GM12878 (cell line): ENCODE results near the gene LRRC55. TPM values are rescaled to one million over a fixed set of nuclear protein-coding genes. Genes with fewer than 3 reads are reported as not detected.

Experiments used
- ATAC-seq: fragments of 200-7000 bp; cut with Tn5 transposase; 3 replicates; pipeline ENCODE4 v1.9.1; 2020; ENCODE audit warnings: mild to moderate bottlenecking, moderate library complexity
- BruUV-seq: library from RNA; stranded (reverse); fragments of 400-500 nt; replicated peaks from 2 replicates; lab custom pipeline; 2021; lab: Mats Ljungman, UMichigan
- CTCF ChIA-PET: fragments of 300-600 bp; sonication (Branson Sonifier 250); formaldehyde crosslinking; extraction: SDS; loops from one replicate; lab custom pipeline; 2021; ENCODE audit warnings: inconsistent platforms; lab: Yijun Ruan, JAX
- POLR2A ChIA-PET: fragments of 350-600 bp; formaldehyde crosslinking; extraction: SDS; loops from one replicate; lab custom pipeline; 2021; ENCODE audit warnings: inconsistent platforms; lab: Charles Lee
- RAD21 ChIA-PET: fragments of 300-600 bp; sonication (Branson Sonifier 250); formaldehyde crosslinking; loops from one replicate; lab custom pipeline; 2023; ENCODE audit warnings: antibody characterized with exemption; ENCODE audit not compliant: unreplicated experiment; lab: Charles Lee
- SMC1A ChIA-PET: fragments of 300-600 bp; sonication (Branson Sonifier 250); formaldehyde crosslinking; loops from one replicate; lab custom pipeline; 2023; ENCODE audit not compliant: unreplicated experiment, uncharacterized antibody; lab: Charles Lee
- DNase-seq: peaks from one replicate; pipeline ENCODE4 v3.0.0-alpha.2; 2011; ENCODE audit warnings: low read depth, low spot score
- FAIRE-seq: peaks from 3 replicates; lab custom pipeline; 2011; peaks lifted over from hg19 to GRCh38; lab: Jason Lieb, UNC
- H2AFZ ChIP-seq: 2 replicates; pipeline ENCODE4 v1.6.0; 2011; ENCODE audit warnings: low read depth, low read length, control low read depth; ENCODE audit not compliant: control insufficient read depth
- H3K27ac ChIP-seq: 2 replicates; pipeline ENCODE4 v1.5.1; 2011; ENCODE audit warnings: control low read depth; ENCODE audit not compliant: control insufficient read depth, insufficient read depth
- H3K27me3 ChIP-seq, 2 experiments: replicated peaks in 1 of 2; 2 replicates each; pipeline versions ENCODE4 v1.6.0 to v1.6.1; 2011; ENCODE audit warnings: low read length in 1 of 2; ENCODE audit not compliant: control insufficient read depth in 2 of 2, insufficient read depth in 2 of 2
- H3K36me3 ChIP-seq, 2 experiments: 2 replicates each; pipeline ENCODE4 v1.5.1; 2011; ENCODE audit warnings: low read length in 1 of 2; ENCODE audit not compliant: control insufficient read depth in 2 of 2, insufficient read depth in 2 of 2
- H3K4me1 ChIP-seq: 2 replicates; pipeline ENCODE4 v1.6.1; 2011; ENCODE audit warnings: mild to moderate bottlenecking, low read length, moderate library complexity, mixed read lengths; ENCODE audit not compliant: control insufficient read depth, insufficient read depth
- H3K4me2 ChIP-seq: 2 replicates; pipeline ENCODE4 v1.6.0; 2011; ENCODE audit warnings: control low read depth; ENCODE audit not compliant: control insufficient read depth, insufficient read depth
- H3K4me3 ChIP-seq: fragments of 200-600 bp; sonication (generic); 2 replicates; pipeline ENCODE4 v1.5.1; 2016
- H3K79me2 ChIP-seq: 2 replicates; pipeline ENCODE4 v1.6.0; 2011; ENCODE audit warnings: low read length; ENCODE audit not compliant: control insufficient read depth, insufficient read depth
- H3K9ac ChIP-seq: 2 replicates; pipeline ENCODE4 v1.8.0; 2011; ENCODE audit warnings: low read length, control low read depth, mixed read lengths; ENCODE audit not compliant: control insufficient read depth, insufficient read depth
- H3K9me3 ChIP-seq: replicated peaks from 3 replicates; pipeline ENCODE4 v1.5.1; 2011; ENCODE audit warnings: mild to moderate bottlenecking, low read length; ENCODE audit not compliant: control insufficient read depth, insufficient read depth
- H4K20me1 ChIP-seq: 2 replicates; pipeline ENCODE4 v1.6.0; 2011; ENCODE audit not compliant: control insufficient read depth, insufficient read depth
- EGR1 ChIP-seq, 2 experiments: IDR thresholded peaks; 1 replicate in 1 of 2; 2 replicates in 1 of 2; pipeline ENCODE4 v1.6.1; 2011 to 2012; ENCODE audit warnings: low read depth in 2 of 2, low read length in 2 of 2, borderline replicate concordance in 1 of 2, mild to moderate bottlenecking in 1 of 2, moderate library complexity in 1 of 2
- EP300 ChIP-seq, 2 experiments: fragments of 150-350 bp in 1 of 2; IDR thresholded peaks; 2 replicates each; pipeline ENCODE4 v1.6.1; 2011 to 2012; ENCODE audit warnings: low read depth in 2 of 2, low read length in 2 of 2, borderline replicate concordance in 1 of 2, improper control_type of control experiment in 1 of 2, inconsistent platforms in 1 of 2; ENCODE audit not compliant: control insufficient read depth in 1 of 2
- MEF2B ChIP-seq: fragments of 450-650 bp; IDR thresholded peaks from 2 replicates; pipeline ENCODE4 v1.6.1; 2018; ENCODE audit warnings: mild to moderate bottlenecking, moderate library complexity; ENCODE audit not compliant: partially characterized antibody, poor library complexity, severe bottlenecking
- MTA2 ChIP-seq: fragments of 450-650 bp; IDR thresholded peaks from 2 replicates; pipeline ENCODE4 v1.6.1; 2016; ENCODE audit warnings: low read depth, mild to moderate bottlenecking, moderate library complexity
- MXI1 ChIP-seq: fragments of 150-350 bp; IDR thresholded peaks from 2 replicates; pipeline ENCODE4 v1.6.1; 2011; ENCODE audit warnings: low read depth, mild to moderate bottlenecking, inconsistent platforms, low read length, improper control_type of control experiment
- MYB ChIP-seq: fragments of 150-350 bp; IDR thresholded peaks from 2 replicates; pipeline ENCODE4 v1.6.1; 2014; ENCODE audit warnings: mild to moderate bottlenecking, low read depth, low read length, borderline replicate concordance
- MYC ChIP-seq: IDR thresholded peaks from 2 replicates; pipeline ENCODE4 v1.6.1; 2011; ENCODE audit warnings: mild to moderate bottlenecking, low read length, moderate library complexity, inconsistent platforms; ENCODE audit not compliant: insufficient read depth, insufficient replicate concordance, insufficient read length, severe bottlenecking
- NR2F1 ChIP-seq: fragments of 450-650 bp; conservative IDR thresholded peaks from 2 replicates; pipeline ENCODE4 v1.6.1; 2017; ENCODE audit warnings: mild to moderate bottlenecking
- PAX5 ChIP-seq: IDR thresholded peaks from 2 replicates; pipeline ENCODE4 v1.6.1; 2011; ENCODE audit warnings: low read depth, low read length, borderline replicate concordance
- PBX3 ChIP-seq: IDR thresholded peaks from 2 replicates; pipeline ENCODE4 v1.6.1; 2011; ENCODE audit warnings: mild to moderate bottlenecking, low read depth, low read length, moderate library complexity; ENCODE audit not compliant: insufficient replicate concordance
- RB1 ChIP-seq: fragments of 450-650 bp; formaldehyde crosslinking; IDR thresholded peaks from 2 replicates; pipeline ENCODE4 v1.6.1; 2017; ENCODE audit warnings: mild to moderate bottlenecking, borderline replicate concordance
- RFX5 ChIP-seq: IDR thresholded peaks from 2 replicates; pipeline ENCODE4 v1.6.1; 2011; ENCODE audit warnings: low read depth, low read length, improper control_type of control experiment
- STAT3 ChIP-seq: IDR thresholded peaks from 2 replicates; pipeline ENCODE4 v1.6.1; 2011; ENCODE audit warnings: low read depth, low read length, improper control_type of control experiment
- SUZ12 ChIP-seq: fragments of 200-600 bp; sonication (generic); IDR thresholded peaks from one replicate; pipeline ENCODE4 v1.6.1; 2018; ENCODE audit warnings: antibody characterized with exemption, mild to moderate bottlenecking; ENCODE audit not compliant: unreplicated experiment
- ZBED1 ChIP-seq: IDR thresholded peaks from 2 replicates; pipeline ENCODE4 v1.6.1; 2016; ENCODE audit warnings: borderline replicate concordance
- ZNF24 ChIP-seq: fragments of 450-650 bp; IDR thresholded peaks from 2 replicates; pipeline ENCODE4 v1.6.1; 2017; ENCODE audit warnings: antibody characterized with exemption, mild to moderate bottlenecking
- ZNF622 ChIP-seq: fragments of 450-650 bp; IDR thresholded peaks from 2 replicates; pipeline ENCODE4 v1.6.1; 2017; ENCODE audit warnings: mild to moderate bottlenecking, inconsistent platforms
- WGBS: methylation state at CpG from one replicate; pipeline ENCODE4 v1.1.6; 2016; ENCODE audit warnings: low lambda C conversion rate; ENCODE audit not compliant: insufficient replicate concordance, insufficient coverage; ENCODE audit errors: missing lambda C conversion rate; 5-methylcytosine and 5-hydroxymethylcytosine counted together
- in situ Hi-C: fragments of 300-500 bp; cut with MboI; formaldehyde crosslinking; loops from 9 replicates; pipeline ENCODE4 v1.14.3; 2018; ENCODE audit warnings: mixed read lengths
- intact Hi-C: fragments of 100-400 bp; cut with micrococcal nuclease; formaldehyde crosslinking; loops from one replicate; pipeline ENCODE4 v1.14.2; 2022; ENCODE audit not compliant: unreplicated experiment
- polyA plus RNA-seq, 11 experiments: library from polyadenylated mRNA; depleted of rRNA in 4 of 11; unstranded in 6 of 11; stranded (reverse) in 5 of 11; fragments of >200 nt; fragmentation: Nextera tagmentation in 4 of 11; fragmentation: Illumina TruSeq in 1 of 11; extraction: Ambion mirVana in 4 of 11; extraction: Trizol in 1 of 11; gene quantifications; 1 replicate in 1 of 11; 2 replicates in 10 of 11; pipeline versions ENCODE4 v1.2.1 to v1.2.3, GENCODE V29; 2011 to 2016; ENCODE audit warnings: inconsistent platforms in 2 of 11, missing spikeins in 2 of 11, low read depth in 1 of 11
- total RNA-seq, 4 experiments: library from RNA; depleted of rRNA in 3 of 4; stranded (reverse); fragments of >200 nt in 3 of 4; fragmentation: Illumina TruSeq in 1 of 4; extraction: Trizol in 1 of 4; gene quantifications; 2 replicates each; pipeline versions ENCODE4 v1.2.1 to v1.2.3, GENCODE V29; 2013 to 2021

Gene LRRC55
- total and polyA plus RNA-seq, 10 of the 15 experiments (the other 5 are each of a cell fraction or from before 2014, with no cell fraction given): 0.01 to 0.04 TPM; not detected in 8

GRCh38 chr11:57143459-57143858, 38.3 kb upstream of the LRRC55 start:
- intact Hi-C loops: no loop called here
- WGBS: 2% methylated on average over 4 of the region's 4 CpGs
- no peak overlapping the region for H2AFZ ChIP-seq
- no peaks in the 10 kb centered on the region for H3K36me3 ChIP-seq
- no peaks in the 10 kb centered on the region; a peak in 4 of 4 replicates for H3K27me3 ChIP-seq
- DNase-seq: no peak
- no peak for TF ChIP-seq PAX5
- TF ChIP-seq, all 136 proteins: peak for 0
- no peaks in the 10 kb centered on the region for H3K4me1 ChIP-seq
- POLR2A ChIA-PET: no interaction called here
- H3K4me3 ChIP-seq: no peak overlapping the region
- H4K20me1 ChIP-seq: no peaks in the 10 kb centered on the region
- RAD21 ChIA-PET: no interaction called here
- in situ Hi-C loops: no loop called here
- H3K79me2 ChIP-seq: no peaks in the 10 kb centered on the region
- CTCF ChIA-PET: no interaction called here
- no peak overlapping the region for H3K9ac ChIP-seq
- FAIRE-seq: no peak
- H3K9me3 ChIP-seq: no peaks in the 10 kb centered on the region
- H3K27ac ChIP-seq: no peak overlapping the region
- no peak for ATAC-seq
- SMC1A ChIA-PET: no interaction called here
- H3K4me2 ChIP-seq: no peak overlapping the region
- no TSS peak for BruUV-seq

GRCh38 chr11:57144075-57144474, 37.7 kb upstream of the LRRC55 start:
- 12% methylated on average over 5 of the region's 5 CpGs for WGBS
- no peak for FAIRE-seq
- no peak for DNase-seq
- Histone ChIP-seq H3K27ac (no peak overlapping the region), H2AFZ (no peak overlapping the region), H3K9me3 (no peaks in the 10 kb centered on the region), H3K27me3 (peaks cover 0 to 2% of the 10 kb centered on the region in 2 experiments), H4K20me1 (no peaks in the 10 kb centered on the region), H3K36me3 (no peaks in the 10 kb centered on the region), H3K9ac (no peak overlapping the region), H3K4me3 (no peak overlapping the region), H3K79me2 (no peaks in the 10 kb centered on the region), H3K4me2 (no peak overlapping the region), H3K4me1 (no peaks in the 10 kb centered on the region)
- in situ Hi-C loops: no loop called here
- BruUV-seq: no TSS peak
- CTCF ChIA-PET: no interaction called here
- POLR2A ChIA-PET: no interaction called here
- intact Hi-C loops: no loop called here
- ATAC-seq: no peak
- SMC1A ChIA-PET: no interaction called here
- RAD21 ChIA-PET: no interaction called here
- TF ChIP-seq EP300 (IDR thresholded peaks at IDR 0.05; ENCODE audit: borderline replicate concordance in 1 of 2, control insufficient read depth in 1 of 2, low read depth in 2 of 2, low read length in 2 of 2) (no peak), SUZ12 (no peak), RB1 (no peak), MYB (no peak), MEF2B (no peak), NR2F1 (no peak), ZNF24 (no peak), MTA2 (no peak), PBX3 (no peak), ZNF622 (no peak), RFX5 (no peak), ZBED1 (no peak), EGR1 (IDR thresholded peaks at IDR 0.05; ENCODE audit: borderline replicate concordance in 1 of 2, low read depth in 2 of 2, low read length in 2 of 2) (no peak), STAT3 (no peak), MYC (no peak), MXI1 (no peak)
